GM18873 (cell line): ENCODE results near the gene BBS12.

Experiments used
- ATAC-seq: cut with Tn5 transposase; IDR thresholded peaks from one replicate; pipeline ENCODE4 v1.9.1; 2021; ENCODE audit warnings: mild to moderate bottlenecking, moderate library complexity, moderate number of reproducible peaks; ENCODE audit not compliant: unreplicated experiment, low FRiP score

The BBS12 gene

GRCh38 chr4:122712782-122713181, 19.7 kb upstream of the BBS12 start:
- ATAC-seq: no peak

- ATAC-seq: no peak
Observed at GRCh38 chr4:122715221-122715620, 17.3 kb upstream of the BBS12 start.

GRCh38 chr4:122716825-122717448, 15.6 kb upstream of the BBS12 start:
- peak; percentile 94 for ATAC-seq

- ATAC-seq: no peak
Observed at GRCh38 chr4:122718281-122718680, 14.2 kb upstream of the BBS12 start.

GRCh38 chr4:122722256-122722655, 10.2 kb upstream of the BBS12 start:
- ATAC-seq: no peak

- no peak for ATAC-seq
Observed at GRCh38 chr4:122728856-122729255, 3.6 kb upstream of the BBS12 start.

GRCh38 chr4:122731676-122732075, 828 bp upstream of the BBS12 start:
- ATAC-seq: no peak

- ATAC-seq: no peak
Observed at GRCh38 chr4:122733787-122734120, 1.2 kb downstream of the BBS12 start.

- ATAC-seq: no peak
Observed at GRCh38 chr4:122739174-122739573, 6.7 kb downstream of the BBS12 start.

GRCh38 chr4:122742933-122743829, 10.7 kb downstream of the BBS12 start:
- no peak for ATAC-seq

GRCh38 chr4:122744229-122744628, 11.7 kb downstream of the BBS12 start:
- no peak for ATAC-seq

- no peak for ATAC-seq
Observed at GRCh38 chr4:122746485-122746965, 14.0 kb downstream of the BBS12 start.

- no peak for ATAC-seq
Observed at GRCh38 chr4:122747068-122747467, 14.6 kb downstream of the BBS12 start.

- no peak for ATAC-seq
Observed at GRCh38 chr4:122747883-122748282, 15.4 kb downstream of the BBS12 start.

- ATAC-seq: no peak
Observed at GRCh38 chr4:122749704-122750454, 17.4 kb downstream of the BBS12 start.

GRCh38 chr4:122755675-122756074, 23.2 kb downstream of the BBS12 start:
- ATAC-seq: no peak

- ATAC-seq: no peak
Observed at GRCh38 chr4:122758033-122758432, 25.5 kb downstream of the BBS12 start.

GRCh38 chr4:122759639-122760310, 27.3 kb downstream of the BBS12 start:
- ATAC-seq: no peak

- ATAC-seq: no peak
Observed at GRCh38 chr4:122762520-122762919, 30.0 kb downstream of the BBS12 start.

GRCh38 chr4:122762966-122763716, 30.6 kb downstream of the BBS12 start:
- ATAC-seq: no peak
